H9 (cell line): ENCODE data around the gene FBXL14. TPM values are rescaled to one million over a fixed set of nuclear protein-coding genes. Genes with fewer than 3 reads are reported as not detected.
A peak's percentile ranks its signal among the peaks of the same experiment; 100 is the strongest.
"Not testable (repeated sequence)": the region's sequence is repeated elsewhere in the genome, so short reads cannot be mapped to it uniquely, and the experiment has no call there.

Source experiments
- DNase-seq: peaks from one replicate; pipeline ENCODE4 v3.0.0-alpha.2; 2017
- H2AFZ ChIP-seq: one replicate; pipeline ENCODE4 v1.6.1; 2013; ENCODE audit warnings: mild to moderate bottlenecking, low read length, control low read depth, moderate library complexity
- H2AK5ac ChIP-seq: 2 replicates; pipeline ENCODE4 v1.6.1; 2013; ENCODE audit warnings: low read length, control low read depth, mixed read lengths; ENCODE audit not compliant: insufficient read length
- H2BK120ac ChIP-seq: one replicate; pipeline ENCODE4 v1.6.1; 2013; ENCODE audit warnings: low read depth, mild to moderate bottlenecking, low read length, control low read depth, inconsistent platforms; ENCODE audit not compliant: poor library complexity, severe bottlenecking
- H2BK12ac ChIP-seq: 2 replicates; pipeline ENCODE4 v1.6.1; 2013; ENCODE audit warnings: low read length, control low read depth, mixed read lengths, low read depth; ENCODE audit not compliant: insufficient read length
- H2BK15ac ChIP-seq: 2 replicates; pipeline ENCODE4 v1.6.1; 2013; ENCODE audit warnings: low read depth, low read length, control low read depth
- H2BK20ac ChIP-seq: one replicate; pipeline ENCODE4 v1.6.1; 2013; ENCODE audit warnings: low read depth, mild to moderate bottlenecking, low read length, control low read depth, inconsistent platforms; ENCODE audit not compliant: poor library complexity, severe bottlenecking
- H2BK5ac ChIP-seq: 2 replicates; pipeline ENCODE4 v1.6.1; 2013; ENCODE audit warnings: low read length, control low read depth, mixed read lengths; ENCODE audit not compliant: insufficient read length
- H3K14ac ChIP-seq: 2 replicates; pipeline ENCODE4 v1.6.1; 2013; ENCODE audit warnings: low read length, control low read depth; ENCODE audit not compliant: insufficient read depth
- H3K18ac ChIP-seq: 2 replicates; pipeline ENCODE4 v1.6.1; 2013; ENCODE audit warnings: low read depth, mild to moderate bottlenecking, mixed read lengths, low read length, control low read depth; ENCODE audit not compliant: insufficient read length
- H3K23ac ChIP-seq: 2 replicates; pipeline ENCODE4 v1.6.1; 2013; ENCODE audit warnings: low read length, control low read depth, mixed read lengths, low read depth; ENCODE audit not compliant: insufficient read length
- H3K23me2 ChIP-seq: 2 replicates; pipeline ENCODE4 v1.6.1; 2013; ENCODE audit warnings: low read depth, mild to moderate bottlenecking, mixed read lengths, low read length, control low read depth; ENCODE audit not compliant: insufficient read length, poor library complexity, severe bottlenecking
- H3K27ac ChIP-seq: 2 replicates; pipeline ENCODE4 v1.5.1; 2013; ENCODE audit warnings: low read length, control low read depth, mixed read lengths, low read depth; ENCODE audit not compliant: insufficient read length
- H3K27me3 ChIP-seq: 2 replicates; pipeline ENCODE4 v1.6.1; 2013; ENCODE audit warnings: low read length, control low read depth, inconsistent platforms; ENCODE audit not compliant: insufficient read depth
- H3K4ac ChIP-seq: 2 replicates; pipeline ENCODE4 v1.6.1; 2013; ENCODE audit warnings: low read depth, mild to moderate bottlenecking, control low read depth, inconsistent platforms, low read length, moderate library complexity
- H3K4me1 ChIP-seq: 2 replicates; pipeline ENCODE4 v1.6.1; 2013; ENCODE audit warnings: low read length, control low read depth, inconsistent platforms; ENCODE audit not compliant: insufficient read depth
- H3K4me2 ChIP-seq: 2 replicates; pipeline ENCODE4 v1.6.1; 2013; ENCODE audit warnings: low read length, control low read depth, mixed read lengths; ENCODE audit not compliant: insufficient read length, insufficient read depth
- H3K56ac ChIP-seq: 2 replicates; pipeline ENCODE4 v1.6.1; 2013; ENCODE audit warnings: low read depth, mild to moderate bottlenecking, mixed read lengths, low read length, control low read depth; ENCODE audit not compliant: insufficient read length
- H3K79me1 ChIP-seq: 2 replicates; pipeline ENCODE4 v1.6.1; 2013; ENCODE audit warnings: low read depth, mild to moderate bottlenecking, moderate library complexity, low read length, control low read depth, inconsistent platforms; ENCODE audit not compliant: insufficient read depth, poor library complexity, severe bottlenecking
- H3K79me2 ChIP-seq: 2 replicates; pipeline ENCODE4 v1.6.1; 2013; ENCODE audit warnings: low read length, control low read depth, inconsistent platforms; ENCODE audit not compliant: insufficient read depth
- H3K9ac ChIP-seq: 2 replicates; pipeline ENCODE4 v1.6.1; 2013; ENCODE audit warnings: low read length, control low read depth, mixed read lengths; ENCODE audit not compliant: insufficient read length; ENCODE audit errors: extremely low read depth
- H3K9me3 ChIP-seq: one replicate; pipeline ENCODE4 v1.6.1; 2013; ENCODE audit warnings: low read depth, low read length, inconsistent platforms; ENCODE audit not compliant: control insufficient read depth
- H3T11ph ChIP-seq: one replicate; pipeline ENCODE4 v1.6.1; 2013; ENCODE audit warnings: mild to moderate bottlenecking, low read length, control low read depth, inconsistent platforms
- H4K20me1 ChIP-seq: one replicate; pipeline ENCODE4 v1.6.1; 2013; ENCODE audit not compliant: control insufficient read depth, insufficient read length, insufficient read depth
- H4K5ac ChIP-seq: 2 replicates; pipeline ENCODE4 v1.6.1; 2013; ENCODE audit warnings: low read depth, mild to moderate bottlenecking, mixed read lengths, low read length, control low read depth; ENCODE audit not compliant: insufficient read length
- H4K8ac ChIP-seq: replicated peaks from 2 replicates; pipeline ENCODE4 v1.6.1; 2013; ENCODE audit warnings: low read length, control low read depth, mixed read lengths, low read depth; ENCODE audit not compliant: insufficient read length
- H4K91ac ChIP-seq: 2 replicates; pipeline ENCODE4 v1.6.1; 2013; ENCODE audit warnings: low read depth, mild to moderate bottlenecking, moderate library complexity, mixed read lengths, low read length, control low read depth; ENCODE audit not compliant: insufficient read length
- H3K27ac Mint-ChIP-seq, 3 experiments: 2 replicates in 2 of 3; 3 replicates in 1 of 3; pipeline ENCODE4 v1.8.0; 2020 to 2021; ENCODE audit warnings: mixed read lengths in 3 of 3, mild to moderate bottlenecking in 1 of 3, moderate library complexity in 1 of 3
- H3K27me3 Mint-ChIP-seq: 2 replicates; pipeline ENCODE4 v1.8.0; 2021; ENCODE audit warnings: low read depth, mild to moderate bottlenecking, moderate library complexity, mixed read lengths
- H3K36me3 Mint-ChIP-seq, 3 experiments: 2 replicates in 2 of 3; 3 replicates in 1 of 3; pipeline ENCODE4 v1.8.0; 2020 to 2021; ENCODE audit warnings: low read depth in 3 of 3, mixed read lengths in 3 of 3; ENCODE audit not compliant: insufficient read depth in 1 of 3
- H3K4me1 Mint-ChIP-seq, 2 experiments: 2 replicates each; pipeline ENCODE4 v1.8.0; 2020; ENCODE audit warnings: mixed read lengths in 2 of 2
- H3K4me3 Mint-ChIP-seq, 2 experiments: 2 replicates in 1 of 2; 3 replicates in 1 of 2; pipeline ENCODE4 v1.8.0; 2020 to 2021; ENCODE audit warnings: mild to moderate bottlenecking in 2 of 2, mixed read lengths in 2 of 2, moderate library complexity in 1 of 2
- H3K9me3 Mint-ChIP-seq, 2 experiments: 2 replicates in 1 of 2; 3 replicates in 1 of 2; pipeline ENCODE4 v1.8.0; 2020; ENCODE audit warnings: mild to moderate bottlenecking in 2 of 2, mixed read lengths in 2 of 2, moderate library complexity in 1 of 2
- WGBS: extraction: QIAGEN DNeasy Blood & Tissue Kit; methylation state at CpG from one replicate; pipeline ENCODE4 v1.1.7; 2013; ENCODE audit warnings: missing lambda C conversion rate, low lambda C conversion rate, mixed read lengths; ENCODE audit not compliant: insufficient read length; ENCODE audit errors: extremely low coverage; 5-methylcytosine and 5-hydroxymethylcytosine counted together
- total RNA-seq: library from RNA; stranded (reverse); gene quantifications from 2 replicates; pipeline ENCODE4 v1.2.1, GENCODE V29; 2021
- TF ChIP-seq, protein P1 (sequence below): fragments of 200-600 bp; sonication (generic); conservative IDR thresholded peaks from 3 replicates; pipeline ENCODE4 v1.8.0; 2021; ENCODE audit warnings: antibody characterized with exemption, mild to moderate bottlenecking

The FBXL14 gene
- total RNA-seq, 1 experiment from 2014 or later: 15.6 TPM

DNA sequence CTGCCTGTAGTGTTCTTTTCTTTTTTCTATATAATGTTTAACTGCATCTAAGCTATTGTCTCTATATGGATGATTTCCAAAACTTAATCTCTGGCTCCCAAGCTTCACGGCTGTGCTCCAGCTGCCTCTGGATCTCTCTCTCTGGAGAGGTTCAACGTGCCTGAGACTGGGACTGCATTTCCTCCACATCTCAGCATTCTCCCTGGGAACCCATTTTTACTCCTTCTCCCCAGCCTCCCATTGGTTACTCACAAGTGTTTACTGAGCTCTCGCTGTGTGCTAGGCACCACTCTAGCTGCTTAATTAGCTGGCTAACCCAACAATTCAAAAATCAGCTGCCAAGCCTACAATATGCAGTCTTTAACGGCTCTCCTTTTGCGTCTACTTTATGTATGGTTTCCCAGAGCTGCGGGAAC lies 34.7 kb downstream of the FBXL14 start:
- Histone ChIP-seq H3K9ac (no peak overlapping the region), H3K4me1 (0 out of 2 replicates have a peak, but pooled peaks cover 2% of the 10 kb centered on the region), H3K14ac (no peak overlapping the region), H3T11ph (no peak overlapping the region), H2BK5ac (no peak overlapping the region), H4K8ac (no peak overlapping the region), H3K23me2 (no peaks in the 10 kb centered on the region), H3K18ac (no peak overlapping the region), H3K23ac (no peak overlapping the region), H2BK120ac (no peak overlapping the region), H3K79me1 (no peaks in the 10 kb centered on the region), H2AFZ (no peak overlapping the region), H2BK20ac (no peak overlapping the region), H2AK5ac (no peak overlapping the region), H2BK15ac (no peak overlapping the region), H3K9me3 (no peaks in the 10 kb centered on the region), H4K91ac (no peak overlapping the region), H3K4me2 (no peak overlapping the region), H3K79me2 (no peaks in the 10 kb centered on the region), H4K20me1 (no peaks in the 10 kb centered on the region), H2BK12ac (no peak overlapping the region), H3K4ac (no peak overlapping the region), H3K27me3 (no peaks in the 10 kb centered on the region), H3K56ac (no peak overlapping the region), H3K27ac (no peak overlapping the region), H4K5ac (no peak overlapping the region)
- Mint-ChIP-seq H3K4me3 (no peak overlapping the region), H3K36me3 (no peaks in the 10 kb centered on the region; a peak in 1 of 7 replicates), H3K27me3 (no peaks in the 10 kb centered on the region; the same call in none of the 2 replicates), H3K4me1 (peaks cover 8 to 9% of the 10 kb centered on the region in 2 experiments; a peak in 3 of 4 replicates), H3K27ac (peak overlapping the region in 1 of 3 experiments; percentile 53; a peak in 1 of 7 replicates), H3K9me3 (0 out of 5 replicates have a peak, but pooled peaks cover 0 to 2% of the 10 kb centered on the region in 2 experiments)
- TF ChIP-seq, protein P1, sequence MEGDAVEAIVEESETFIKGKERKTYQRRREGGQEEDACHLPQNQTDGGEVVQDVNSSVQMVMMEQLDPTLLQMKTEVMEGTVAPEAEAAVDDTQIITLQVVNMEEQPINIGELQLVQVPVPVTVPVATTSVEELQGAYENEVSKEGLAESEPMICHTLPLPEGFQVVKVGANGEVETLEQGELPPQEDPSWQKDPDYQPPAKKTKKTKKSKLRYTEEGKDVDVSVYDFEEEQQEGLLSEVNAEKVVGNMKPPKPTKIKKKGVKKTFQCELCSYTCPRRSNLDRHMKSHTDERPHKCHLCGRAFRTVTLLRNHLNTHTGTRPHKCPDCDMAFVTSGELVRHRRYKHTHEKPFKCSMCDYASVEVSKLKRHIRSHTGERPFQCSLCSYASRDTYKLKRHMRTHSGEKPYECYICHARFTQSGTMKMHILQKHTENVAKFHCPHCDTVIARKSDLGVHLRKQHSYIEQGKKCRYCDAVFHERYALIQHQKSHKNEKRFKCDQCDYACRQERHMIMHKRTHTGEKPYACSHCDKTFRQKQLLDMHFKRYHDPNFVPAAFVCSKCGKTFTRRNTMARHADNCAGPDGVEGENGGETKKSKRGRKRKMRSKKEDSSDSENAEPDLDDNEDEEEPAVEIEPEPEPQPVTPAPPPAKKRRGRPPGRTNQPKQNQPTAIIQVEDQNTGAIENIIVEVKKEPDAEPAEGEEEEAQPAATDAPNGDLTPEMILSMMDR: no peak
- WGBS: no CpG with 5 or more reads among the region's 6 CpGs
- DNase-seq: no peak

DNA sequence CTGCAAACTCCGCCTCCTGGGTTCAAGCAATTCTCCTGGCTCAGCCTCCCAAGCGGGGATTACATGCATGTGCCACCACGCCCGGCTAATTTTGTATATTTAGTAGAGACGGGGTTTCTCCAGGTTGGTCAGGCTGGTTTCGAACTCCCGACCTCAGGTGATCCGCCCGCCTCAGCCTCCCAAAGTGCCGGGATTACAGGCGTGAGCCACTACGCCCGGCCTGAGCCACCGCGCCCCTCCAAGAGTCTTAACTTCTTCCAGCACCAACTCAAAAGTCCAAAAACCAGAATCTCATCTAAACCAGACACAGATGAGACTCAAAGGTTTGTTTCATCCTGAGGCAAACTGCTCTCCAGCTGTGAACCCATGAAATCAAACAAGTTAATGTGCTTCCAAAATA lies 36.3 kb downstream of the FBXL14 start:
- not testable (repeated sequence) for H2BK5ac ChIP-seq, H3K4me3 Mint-ChIP-seq, H3K23ac ChIP-seq, H4K20me1 ChIP-seq, H2BK12ac ChIP-seq, H3K9ac ChIP-seq, H3K18ac ChIP-seq, H3K4ac ChIP-seq, H3K4me1 Mint-ChIP-seq, H2BK20ac ChIP-seq, H3K23me2 ChIP-seq, H3K27me3 ChIP-seq, H2AK5ac ChIP-seq, H3K36me3 Mint-ChIP-seq, H3K4me2 ChIP-seq, H3K9me3 Mint-ChIP-seq, H4K5ac ChIP-seq, H2AFZ ChIP-seq, H4K91ac ChIP-seq, H3K79me1 ChIP-seq, H2BK15ac ChIP-seq, H4K8ac ChIP-seq, H3K56ac ChIP-seq, H2BK120ac ChIP-seq, DNase-seq, H3K27ac Mint-ChIP-seq, H3K4me1 ChIP-seq, H3K9me3 ChIP-seq, H3K27ac ChIP-seq, H3K14ac ChIP-seq, H3K79me2 ChIP-seq, H3T11ph ChIP-seq, H3K27me3 Mint-ChIP-seq
- no CpG with 5 or more reads among the region's 15 CpGs for WGBS
